Measurements from ENCODE around the gene POLR3G.

The POLR3G gene

GRCh38 chr5:90563108-90563507, 88.4 kb downstream of the POLR3G start:
- Histone ChIP-seq H3K27me3 (peaks cover 54% of the 10 kb centered on the region), H3K27ac (no peak overlapping the region), H3K9me3 (no peaks in the 10 kb centered on the region), H3K36me3 (no peaks in the 10 kb centered on the region), H3K4me1 (ENCODE audit: control insufficient read depth in 1 of 2, insufficient read depth in 1 of 2, low read depth in 1 of 2, low read length in 1 of 2) (peaks cover 0 to 9% of the 10 kb centered on the region in 2 experiments), H3K4me3 (ENCODE audit: low read depth in 1 of 2, low read length in 1 of 2) (no peak overlapping the region)
- TF ChIP-seq, protein P1, sequence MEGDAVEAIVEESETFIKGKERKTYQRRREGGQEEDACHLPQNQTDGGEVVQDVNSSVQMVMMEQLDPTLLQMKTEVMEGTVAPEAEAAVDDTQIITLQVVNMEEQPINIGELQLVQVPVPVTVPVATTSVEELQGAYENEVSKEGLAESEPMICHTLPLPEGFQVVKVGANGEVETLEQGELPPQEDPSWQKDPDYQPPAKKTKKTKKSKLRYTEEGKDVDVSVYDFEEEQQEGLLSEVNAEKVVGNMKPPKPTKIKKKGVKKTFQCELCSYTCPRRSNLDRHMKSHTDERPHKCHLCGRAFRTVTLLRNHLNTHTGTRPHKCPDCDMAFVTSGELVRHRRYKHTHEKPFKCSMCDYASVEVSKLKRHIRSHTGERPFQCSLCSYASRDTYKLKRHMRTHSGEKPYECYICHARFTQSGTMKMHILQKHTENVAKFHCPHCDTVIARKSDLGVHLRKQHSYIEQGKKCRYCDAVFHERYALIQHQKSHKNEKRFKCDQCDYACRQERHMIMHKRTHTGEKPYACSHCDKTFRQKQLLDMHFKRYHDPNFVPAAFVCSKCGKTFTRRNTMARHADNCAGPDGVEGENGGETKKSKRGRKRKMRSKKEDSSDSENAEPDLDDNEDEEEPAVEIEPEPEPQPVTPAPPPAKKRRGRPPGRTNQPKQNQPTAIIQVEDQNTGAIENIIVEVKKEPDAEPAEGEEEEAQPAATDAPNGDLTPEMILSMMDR (IDR thresholded peaks at IDR 0.05) = no peak

Measured in neutrophil (primary cell).